Neural progenitor cell (in vitro differentiated cells): ENCODE measurements around the gene FBXL17. TPM values are rescaled to one million over a fixed set of nuclear protein-coding genes. Genes with fewer than 3 reads are reported as not detected.

Experiments
- DNase-seq: peaks from one replicate; pipeline ENCODE4 v3.0.0-alpha.2; 2016; ENCODE audit warnings: low spot score
- H2AFZ ChIP-seq: fragments of 200-600 bp; sonication (generic); replicated peaks from 2 replicates; pipeline ENCODE4 v1.6.1; 2016; ENCODE audit warnings: antibody characterized with exemption
- H3F3A ChIP-seq: fragments of 200-600 bp; sonication (generic); 2 replicates; pipeline ENCODE4 v1.6.1; 2016; ENCODE audit warnings: antibody characterized with exemption, low read depth
- H3K27ac ChIP-seq: fragments of 200-600 bp; sonication (generic); 2 replicates; pipeline ENCODE4 v1.5.1; 2016; ENCODE audit warnings: mild to moderate bottlenecking
- H3K27me3 ChIP-seq: fragments of 200-600 bp; sonication (generic); 2 replicates; pipeline ENCODE4 v1.6.1; 2016; ENCODE audit warnings: mild to moderate bottlenecking, moderate library complexity
- H3K36me3 ChIP-seq: fragments of 200-600 bp; sonication (generic); 2 replicates; pipeline ENCODE4 v1.5.1; 2016
- H3K4me1 ChIP-seq: fragments of 200-600 bp; sonication (generic); 2 replicates; pipeline ENCODE4 v1.6.1; 2016; ENCODE audit warnings: mixed run types
- H3K4me2 ChIP-seq: fragments of 200-600 bp; sonication (generic); 2 replicates; pipeline ENCODE4 v1.6.1; 2016
- H3K4me3 ChIP-seq: fragments of 200-600 bp; sonication (generic); 2 replicates; pipeline ENCODE4 v1.5.1; 2016
- H3K79me2 ChIP-seq: fragments of 200-600 bp; sonication (generic); 2 replicates; pipeline ENCODE4 v1.6.1; 2016; ENCODE audit warnings: low read depth
- H3K9ac ChIP-seq: fragments of 200-600 bp; sonication (generic); 2 replicates; pipeline ENCODE4 v1.6.1; 2016
- H3K9me3 ChIP-seq: fragments of 200-600 bp; sonication (generic); 2 replicates; pipeline ENCODE4 v1.5.1; 2016; ENCODE audit warnings: low read depth
- H4K20me1 ChIP-seq: fragments of 200-600 bp; sonication (generic); 2 replicates; pipeline ENCODE4 v1.6.1; 2016; ENCODE audit warnings: low read depth
- H3K27ac Mint-ChIP-seq: 3 replicates; pipeline ENCODE4 v1.8.0; 2021; ENCODE audit warnings: mixed read lengths
- H3K27me3 Mint-ChIP-seq: 2 replicates; pipeline ENCODE4 v1.8.0; 2022; ENCODE audit warnings: low read depth, mild to moderate bottlenecking, inconsistent platforms, moderate library complexity, mixed read lengths; ENCODE audit not compliant: insufficient read depth
- H3K36me3 Mint-ChIP-seq: 3 replicates; pipeline ENCODE4 v1.8.0; 2021; ENCODE audit warnings: mixed read lengths
- H3K4me1 Mint-ChIP-seq: 3 replicates; pipeline ENCODE4 v1.8.0; 2021; ENCODE audit warnings: mixed read lengths
- H3K4me3 Mint-ChIP-seq: 3 replicates; pipeline ENCODE4 v1.8.0; 2021; ENCODE audit warnings: mild to moderate bottlenecking, moderate library complexity, mixed read lengths
- H3K9me3 Mint-ChIP-seq: 3 replicates; pipeline ENCODE4 v1.8.0; 2020; ENCODE audit warnings: mixed read lengths
- EZH2 ChIP-seq: fragments of 200-600 bp; sonication (generic); IDR thresholded peaks from 2 replicates; pipeline ENCODE4 v1.6.1; 2017; ENCODE audit warnings: antibody characterized with exemption, mild to moderate bottlenecking, moderate library complexity
- EZH2phosphoT487 ChIP-seq: fragments of 200-600 bp; sonication (generic); IDR thresholded peaks from 2 replicates; pipeline ENCODE4 v1.6.1; 2017; ENCODE audit warnings: antibody characterized with exemption
- total RNA-seq: library from RNA; depleted of rRNA; stranded (reverse); fragments of >200 nt; gene quantifications from 2 replicates; pipeline ENCODE4 v1.2.3, GENCODE V29; 2015; ENCODE audit warnings: low replicate concordance
- TF ChIP-seq, protein P1 (sequence below): fragments of 200-600 bp; sonication (generic); IDR thresholded peaks from 2 replicates; pipeline ENCODE4 v1.5.1; 2017; ENCODE audit warnings: antibody characterized with exemption, mild to moderate bottlenecking

Gene FBXL17
- total RNA-seq, 1 donor from 2014 or later: 7.6 TPM

GRCh38 chr5:108111736-108112135 lies 270.2 kb downstream of the FBXL17 start:
- Histone ChIP-seq H3K27ac (no peak overlapping the region), H3K4me3 (no peak overlapping the region), H3K27me3 (no peaks in the 10 kb centered on the region), H4K20me1 (no peaks in the 10 kb centered on the region), H3K4me2 (no peak overlapping the region), H3K4me1 (peaks cover 25% of the 10 kb centered on the region), H3K9me3 (no peaks in the 10 kb centered on the region), H3K36me3 (no peaks in the 10 kb centered on the region), H3K79me2 (no peaks in the 10 kb centered on the region), H2AFZ (no peak overlapping the region), H3K9ac (no peak overlapping the region), H3F3A (peaks cover 14% of the 10 kb centered on the region)
- Mint-ChIP-seq H3K27ac (peak overlapping the region; percentile 8), H3K36me3 (peaks cover 13% of the 10 kb centered on the region), H3K27me3 (no peaks in the 10 kb centered on the region), H3K4me3 (no peak overlapping the region), H3K9me3 (peaks cover 19% of the 10 kb centered on the region), H3K4me1 (peaks cover 23% of the 10 kb centered on the region)
- DNase-seq: no peak
- TF ChIP-seq, protein P1, sequence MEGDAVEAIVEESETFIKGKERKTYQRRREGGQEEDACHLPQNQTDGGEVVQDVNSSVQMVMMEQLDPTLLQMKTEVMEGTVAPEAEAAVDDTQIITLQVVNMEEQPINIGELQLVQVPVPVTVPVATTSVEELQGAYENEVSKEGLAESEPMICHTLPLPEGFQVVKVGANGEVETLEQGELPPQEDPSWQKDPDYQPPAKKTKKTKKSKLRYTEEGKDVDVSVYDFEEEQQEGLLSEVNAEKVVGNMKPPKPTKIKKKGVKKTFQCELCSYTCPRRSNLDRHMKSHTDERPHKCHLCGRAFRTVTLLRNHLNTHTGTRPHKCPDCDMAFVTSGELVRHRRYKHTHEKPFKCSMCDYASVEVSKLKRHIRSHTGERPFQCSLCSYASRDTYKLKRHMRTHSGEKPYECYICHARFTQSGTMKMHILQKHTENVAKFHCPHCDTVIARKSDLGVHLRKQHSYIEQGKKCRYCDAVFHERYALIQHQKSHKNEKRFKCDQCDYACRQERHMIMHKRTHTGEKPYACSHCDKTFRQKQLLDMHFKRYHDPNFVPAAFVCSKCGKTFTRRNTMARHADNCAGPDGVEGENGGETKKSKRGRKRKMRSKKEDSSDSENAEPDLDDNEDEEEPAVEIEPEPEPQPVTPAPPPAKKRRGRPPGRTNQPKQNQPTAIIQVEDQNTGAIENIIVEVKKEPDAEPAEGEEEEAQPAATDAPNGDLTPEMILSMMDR: no peak
- TF ChIP-seq EZH2phosphoT487 (no peak), EZH2 (no peak)

- peaks cover 25% of the 10 kb centered on the region for H3K9me3 Mint-ChIP-seq
- Histone ChIP-seq H3K4me1 (peaks cover 18% of the 10 kb centered on the region), H4K20me1 (no peaks in the 10 kb centered on the region), H3K27ac (no peak overlapping the region), H3K79me2 (no peaks in the 10 kb centered on the region), H3K4me3 (no peak overlapping the region), H3K27me3 (no peaks in the 10 kb centered on the region), H3F3A (peaks cover 22% of the 10 kb centered on the region), H3K9ac (no peak overlapping the region), H3K4me2 (no peak overlapping the region), H3K36me3 (no peaks in the 10 kb centered on the region), H3K9me3 (no peaks in the 10 kb centered on the region), H2AFZ (no peak overlapping the region)
- H3K36me3 Mint-ChIP-seq: peaks cover 21% of the 10 kb centered on the region
- H3K27me3 Mint-ChIP-seq: no peaks in the 10 kb centered on the region
- H3K27ac Mint-ChIP-seq: no peak overlapping the region
- TF ChIP-seq, protein P1: no peak
- no peak for TF ChIP-seq EZH2phosphoT487
- TF ChIP-seq EZH2: no peak
- H3K4me1 Mint-ChIP-seq: peaks cover 30% of the 10 kb centered on the region
- no peak for DNase-seq
- H3K4me3 Mint-ChIP-seq: no peak overlapping the region
These were observed 272.8 kb downstream of the FBXL17 start for GRCh38 chr5:108109059-108109458.

GRCh38 chr5:108104448-108104847 lies 277.4 kb downstream of the FBXL17 start:
- no peak overlapping the region for H3K27ac Mint-ChIP-seq
- no peak overlapping the region for H3K27ac ChIP-seq

More at GRCh38 chr5:108104448-108104847, 277.4 kb downstream of the FBXL17 start:
- no peaks in the 10 kb centered on the region for H3K27me3 Mint-ChIP-seq
- Histone ChIP-seq H3K36me3 (no peaks in the 10 kb centered on the region), H3K4me1 (peaks cover 35% of the 10 kb centered on the region), H3K4me3 (no peak overlapping the region), H3K79me2 (no peaks in the 10 kb centered on the region), H3K9me3 (no peaks in the 10 kb centered on the region), H3K9ac (no peak overlapping the region), H3K27me3 (no peaks in the 10 kb centered on the region), H3F3A (peaks cover 20% of the 10 kb centered on the region), H3K4me2 (no peak overlapping the region), H4K20me1 (no peaks in the 10 kb centered on the region), H2AFZ (no peak overlapping the region)
- peaks cover 9% of the 10 kb centered on the region for H3K9me3 Mint-ChIP-seq
- H3K36me3 Mint-ChIP-seq: peaks cover 13% of the 10 kb centered on the region
- peaks cover 23% of the 10 kb centered on the region for H3K4me1 Mint-ChIP-seq
- DNase-seq: no peak
- TF ChIP-seq EZH2phosphoT487: no peak
- TF ChIP-seq, protein P1: no peak
- TF ChIP-seq EZH2: no peak
- H3K4me3 Mint-ChIP-seq: no peak overlapping the region
